Measurements from ENCODE around the gene LTC4S.

DNA sequence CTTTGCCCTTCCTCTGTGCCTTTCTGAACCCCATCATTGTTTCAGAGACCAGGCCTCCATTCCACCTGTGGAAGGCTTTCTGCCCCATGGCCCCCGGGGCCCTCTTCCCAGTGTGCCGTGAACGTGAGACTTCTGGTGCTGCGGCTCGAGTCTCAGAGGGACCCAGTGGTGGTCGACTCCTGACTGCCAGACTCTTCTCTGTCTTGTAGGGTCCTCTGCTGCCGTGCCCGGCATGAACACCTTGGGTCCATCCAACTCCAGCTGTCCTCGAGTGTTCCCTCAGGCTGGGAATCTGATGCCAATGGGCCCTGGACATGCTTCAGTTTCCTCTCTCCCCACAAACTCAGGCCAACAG lies 20.1 kb upstream of the LTC4S start:
- no peak for TF ChIP-seq CTCF (IDR thresholded peaks at IDR 0.05; ENCODE audit: extremely low read depth in 1 of 2, insufficient read depth in 1 of 2, low read depth in 1 of 2, low read length in 2 of 2)
- TF ChIP-seq POLR2A (IDR thresholded peaks at IDR 0.05; ENCODE audit: low read depth, low read length), result no peak

All from endothelial cell of umbilical vein (primary cell).